ENCODE measurements around the gene ARF5. TPM values are rescaled to one million over a fixed set of nuclear protein-coding genes. Genes with fewer than 3 reads are reported as not detected.

The ARF5 gene
- total RNA-seq, 1 donor from 2014 or later: 355 TPM

DNA sequence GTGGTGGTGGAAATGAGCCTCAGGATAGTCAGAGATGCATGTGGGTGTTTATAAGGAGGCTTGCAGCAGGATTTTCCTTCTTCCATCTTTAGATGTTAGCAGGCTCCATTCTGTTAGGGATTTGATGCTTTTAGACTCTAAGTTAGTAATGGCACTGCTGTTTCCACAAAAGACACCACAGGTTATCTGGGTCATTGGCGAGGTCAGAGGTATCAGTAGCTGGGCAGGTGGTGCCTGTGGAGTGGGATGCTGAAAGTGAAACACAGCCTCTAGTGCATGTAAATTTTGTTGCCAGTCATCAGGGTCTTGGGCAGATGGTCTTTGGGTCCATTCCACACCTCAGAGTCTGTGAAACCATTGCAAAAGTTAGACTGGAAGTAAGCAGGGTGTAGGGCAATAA lies 30.6 kb downstream of the ARF5 start:
- no peak overlapping the region for H3K4me3 ChIP-seq (ENCODE audit: low read depth, low read length)
- H3K36me3 ChIP-seq (ENCODE audit: control insufficient read depth, insufficient read depth, low read length): no peaks in the 10 kb centered on the region
- H3K27me3 ChIP-seq (ENCODE audit: control insufficient read depth, insufficient read depth, low read length): peaks cover 43% of the 10 kb centered on the region
- TF ChIP-seq, protein P1, sequence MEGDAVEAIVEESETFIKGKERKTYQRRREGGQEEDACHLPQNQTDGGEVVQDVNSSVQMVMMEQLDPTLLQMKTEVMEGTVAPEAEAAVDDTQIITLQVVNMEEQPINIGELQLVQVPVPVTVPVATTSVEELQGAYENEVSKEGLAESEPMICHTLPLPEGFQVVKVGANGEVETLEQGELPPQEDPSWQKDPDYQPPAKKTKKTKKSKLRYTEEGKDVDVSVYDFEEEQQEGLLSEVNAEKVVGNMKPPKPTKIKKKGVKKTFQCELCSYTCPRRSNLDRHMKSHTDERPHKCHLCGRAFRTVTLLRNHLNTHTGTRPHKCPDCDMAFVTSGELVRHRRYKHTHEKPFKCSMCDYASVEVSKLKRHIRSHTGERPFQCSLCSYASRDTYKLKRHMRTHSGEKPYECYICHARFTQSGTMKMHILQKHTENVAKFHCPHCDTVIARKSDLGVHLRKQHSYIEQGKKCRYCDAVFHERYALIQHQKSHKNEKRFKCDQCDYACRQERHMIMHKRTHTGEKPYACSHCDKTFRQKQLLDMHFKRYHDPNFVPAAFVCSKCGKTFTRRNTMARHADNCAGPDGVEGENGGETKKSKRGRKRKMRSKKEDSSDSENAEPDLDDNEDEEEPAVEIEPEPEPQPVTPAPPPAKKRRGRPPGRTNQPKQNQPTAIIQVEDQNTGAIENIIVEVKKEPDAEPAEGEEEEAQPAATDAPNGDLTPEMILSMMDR (IDR thresholded peaks at IDR 0.05; ENCODE audit: insufficient read depth, low read length, poor library complexity, severe bottlenecking): no peak
- no peak for DNase-seq (ENCODE audit: low read depth)

DNA sequence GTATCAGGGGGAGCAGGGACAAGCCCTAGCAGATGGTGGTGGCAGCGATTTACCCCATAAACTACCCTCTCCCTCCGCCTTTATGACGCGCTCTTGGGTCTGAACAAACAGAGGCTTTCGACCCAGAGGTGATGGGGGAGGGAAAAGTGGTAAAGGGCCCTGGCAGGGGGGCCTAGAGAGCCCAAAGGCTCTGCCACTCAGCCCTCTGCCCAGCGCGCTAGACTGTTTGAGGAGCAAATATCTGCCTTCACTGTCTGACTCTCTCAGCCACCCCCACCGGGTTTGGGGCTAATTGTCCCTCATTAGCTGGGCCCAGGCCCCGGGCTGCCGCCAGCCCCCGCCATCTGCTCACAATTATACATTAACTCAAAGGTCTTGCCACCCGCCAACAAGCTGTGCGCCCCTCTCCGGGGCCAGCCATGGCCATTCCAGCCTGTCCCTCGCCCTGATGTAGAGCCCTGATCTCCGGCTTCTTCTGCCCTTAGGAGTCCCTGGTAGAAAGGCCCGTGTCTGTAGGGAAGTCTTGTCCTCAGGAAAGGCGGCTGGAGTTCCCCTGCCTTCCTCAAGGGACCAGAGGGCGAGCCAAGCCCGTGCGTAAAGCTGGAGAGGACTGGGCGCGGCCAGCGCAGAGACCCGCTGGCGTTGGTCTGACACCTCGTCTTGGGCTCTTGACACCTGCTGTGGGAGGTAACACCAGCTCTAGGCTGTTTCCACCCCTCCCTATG lies 31.6 kb downstream of the ARF5 start:
- DNase-seq (ENCODE audit: low read depth): no peak
- TF ChIP-seq, protein P1 (IDR thresholded peaks at IDR 0.05; ENCODE audit: insufficient read depth, low read length, poor library complexity, severe bottlenecking): no peak
- H3K27me3 ChIP-seq (ENCODE audit: control insufficient read depth, insufficient read depth, low read length): peaks cover 39% of the 10 kb centered on the region

DNA sequence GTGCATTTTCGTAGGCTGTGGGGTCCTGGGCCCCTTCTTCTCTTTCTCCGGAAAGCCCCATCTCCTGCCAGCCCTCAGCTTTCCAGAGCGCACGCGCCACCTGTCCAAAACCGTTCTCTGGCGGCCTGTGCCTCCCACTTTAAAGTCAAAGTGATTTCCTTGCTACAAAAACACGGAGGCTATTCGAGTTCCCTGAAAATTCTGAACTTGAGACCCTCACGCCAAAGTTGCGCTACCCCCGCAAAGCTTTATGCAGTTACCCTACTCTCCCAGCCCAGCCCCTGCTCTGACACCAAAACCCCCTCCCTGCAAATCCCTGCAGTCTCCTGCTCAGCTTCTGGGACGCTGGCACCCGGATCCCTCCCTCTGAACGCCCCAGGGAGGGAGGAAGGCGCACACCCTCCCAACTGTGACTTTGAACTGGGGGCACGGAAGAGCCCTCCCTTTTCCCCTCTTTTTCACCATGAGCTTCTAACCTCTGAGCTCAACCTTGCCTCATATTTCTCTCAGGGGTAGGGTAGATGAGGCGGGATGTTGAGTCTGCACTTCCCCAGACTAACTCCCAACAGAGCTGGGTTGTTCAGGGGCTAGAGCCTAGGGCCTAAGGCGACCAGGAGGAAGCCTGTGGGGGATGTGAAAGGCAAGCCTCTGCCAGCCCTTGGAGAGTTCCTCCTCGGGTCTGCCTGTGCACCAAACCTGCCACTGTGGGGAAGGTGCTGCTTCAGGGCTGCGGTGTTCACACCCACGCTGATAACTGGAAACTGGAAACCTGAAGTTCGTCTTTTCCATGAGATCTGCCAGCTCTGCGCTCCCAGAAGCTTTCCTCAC lies 32.4 kb downstream of the ARF5 start:
- Histone ChIP-seq H3K27me3 (ENCODE audit: control insufficient read depth, insufficient read depth, low read length) (peaks cover 33% of the 10 kb centered on the region), H3K36me3 (ENCODE audit: control insufficient read depth, insufficient read depth, low read length) (no peaks in the 10 kb centered on the region), H3K4me3 (ENCODE audit: low read depth, low read length) (no peak overlapping the region)
- no peak for DNase-seq (ENCODE audit: low read depth)
- TF ChIP-seq, protein P1 (IDR thresholded peaks at IDR 0.05; ENCODE audit: insufficient read depth, low read length, poor library complexity, severe bottlenecking): no peak

More for the DNA sequence above, 31.6 kb downstream of the ARF5 start:
- no peak overlapping the region for H3K4me3 ChIP-seq (ENCODE audit: low read depth, low read length)
- H3K36me3 ChIP-seq (ENCODE audit: control insufficient read depth, insufficient read depth, low read length): no peaks in the 10 kb centered on the region

DNA sequence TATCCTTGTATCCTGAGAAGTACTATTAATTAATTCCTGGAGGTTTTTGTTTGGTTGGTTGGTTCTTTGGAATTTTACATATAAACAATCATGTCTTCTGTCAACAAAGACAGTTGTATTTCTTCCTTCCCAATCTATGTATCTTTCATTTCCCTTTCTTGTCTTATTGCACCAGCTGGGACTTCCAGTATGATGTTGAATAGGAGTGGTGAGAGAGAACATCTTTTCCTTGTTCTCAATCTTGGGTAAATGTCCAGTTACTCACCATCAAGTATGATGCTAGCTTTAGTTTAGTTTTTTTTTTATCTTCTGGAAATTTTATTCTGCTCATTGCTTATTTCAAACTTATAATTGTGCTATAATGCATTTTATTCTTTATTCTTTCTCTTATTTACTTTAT lies 37.1 kb downstream of the ARF5 start:
- no peak overlapping the region for H3K4me3 ChIP-seq (ENCODE audit: low read depth, low read length)
- H3K27me3 ChIP-seq (ENCODE audit: control insufficient read depth, insufficient read depth, low read length): peaks cover 10% of the 10 kb centered on the region
- TF ChIP-seq, protein P1 (IDR thresholded peaks at IDR 0.05; ENCODE audit: insufficient read depth, low read length, poor library complexity, severe bottlenecking): no peak
- H3K36me3 ChIP-seq (ENCODE audit: control insufficient read depth, insufficient read depth, low read length): no peaks in the 10 kb centered on the region
- DNase-seq (ENCODE audit: low read depth): no peak

DNA sequence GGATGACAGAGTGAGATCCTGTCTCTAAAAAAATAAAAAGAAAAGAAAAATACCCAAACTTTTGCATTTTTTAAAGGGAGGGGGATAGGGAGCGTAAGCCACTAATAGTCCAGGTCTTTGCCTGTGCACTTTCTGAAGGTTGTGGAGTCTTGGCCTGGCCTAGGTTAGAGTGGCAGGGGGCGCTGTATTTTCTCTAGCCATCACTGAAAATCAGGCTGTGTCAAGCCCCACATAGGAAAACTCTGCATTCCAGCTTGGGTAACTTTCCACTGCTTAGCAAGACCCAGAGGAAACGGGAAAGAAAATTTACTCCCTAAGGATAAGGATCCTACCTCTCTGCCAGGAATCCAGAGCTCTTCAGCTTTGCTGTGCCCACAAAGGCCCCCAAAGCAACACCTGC lies 40.2 kb downstream of the ARF5 start:
- TF ChIP-seq, protein P1 (IDR thresholded peaks at IDR 0.05; ENCODE audit: insufficient read depth, low read length, poor library complexity, severe bottlenecking): no peak
- DNase-seq (ENCODE audit: low read depth): no peak
- Histone ChIP-seq H3K36me3 (ENCODE audit: control insufficient read depth, insufficient read depth, low read length) (no peaks in the 10 kb centered on the region), H3K4me3 (ENCODE audit: low read depth, low read length) (no peak overlapping the region), H3K27me3 (ENCODE audit: control insufficient read depth, insufficient read depth, low read length) (no peaks in the 10 kb centered on the region)

Data from kidney epithelial cell (primary cell).